GOT3 (cell line): ENCODE measurements around the gene DGKA.
"Not testable (repeated sequence)": the region's sequence is repeated elsewhere in the genome, so short reads cannot be mapped to it uniquely, and the experiment has no call there.

ENCODE experiments used
- DNase-seq: peaks from one replicate; lab custom pipeline; 2025; ENCODE audit warnings: mixed read lengths; lab: John Stamatoyannopoulos, UW

Gene DGKA

GRCh38 chr12:55930771-55931316 is at the start of gene DGKA:
Gene DGKA (plus strand): TSS chr12:55931162. CDS start chr12:55936504, 5,342 bp downstream.
- DNase-seq = no peak

DNA sequence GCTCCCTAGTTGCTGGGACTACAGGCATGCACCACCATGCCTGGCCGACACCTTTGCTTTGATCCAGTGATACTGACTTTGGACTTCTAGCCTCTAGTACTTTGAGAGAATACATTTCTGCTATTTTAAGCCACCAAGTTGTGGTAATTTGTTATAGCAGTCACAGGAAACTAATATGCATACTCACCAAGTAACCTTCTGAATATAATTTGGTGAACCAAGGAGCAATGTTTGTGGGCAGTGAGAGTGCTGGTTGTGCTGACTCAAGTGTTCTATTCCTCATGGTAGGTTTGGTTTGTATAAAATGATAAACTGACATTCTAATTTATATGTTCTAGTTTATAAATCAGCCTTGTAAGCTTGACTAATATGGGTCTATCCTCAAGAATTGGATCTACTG is 45.8 kb upstream of the DGKA start:
- DNase-seq = no peak

DNA sequence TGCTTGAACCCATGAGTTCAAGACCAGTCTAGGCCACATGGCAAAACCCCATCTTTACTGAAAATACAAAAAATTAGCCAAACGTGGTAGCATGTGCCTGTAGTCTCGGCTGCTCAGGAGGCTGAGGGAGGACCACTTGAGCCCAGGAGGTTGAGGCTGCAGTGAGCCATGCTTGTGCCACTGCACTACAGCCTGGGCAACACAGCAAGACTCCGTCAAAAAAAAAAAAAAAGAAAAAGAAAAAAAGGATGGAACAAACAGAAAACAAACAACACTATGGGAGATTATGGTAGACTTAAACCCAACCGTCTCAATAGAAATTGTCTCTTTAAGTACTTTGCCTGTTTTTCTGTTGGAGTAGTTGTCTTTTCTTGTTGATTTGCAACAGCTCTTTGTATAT is 39.7 kb upstream of the DGKA start:
- no peak for DNase-seq

DNA sequence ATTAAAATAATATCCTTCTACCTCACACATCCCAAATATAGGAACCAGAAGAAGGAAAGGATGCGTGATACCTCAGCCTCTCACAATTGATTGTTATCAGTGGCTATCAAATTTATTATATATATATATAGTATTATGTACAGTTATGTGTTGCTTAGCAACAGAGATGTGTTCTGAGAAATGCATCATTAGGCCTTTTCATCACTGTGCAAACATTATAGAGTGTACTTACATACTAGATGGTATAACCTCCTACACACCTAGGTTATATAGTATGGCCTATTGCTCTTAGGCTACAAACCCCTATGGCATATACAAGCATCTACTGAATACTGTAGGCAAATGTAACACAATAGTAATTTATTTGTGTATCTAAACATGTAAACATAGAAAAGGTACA is 37.2 kb upstream of the DGKA start:
- DNase-seq = no peak

GRCh38 chr12:55899082-55899481 is 31.9 kb upstream of the DGKA start:
- no peak for DNase-seq

DNA sequence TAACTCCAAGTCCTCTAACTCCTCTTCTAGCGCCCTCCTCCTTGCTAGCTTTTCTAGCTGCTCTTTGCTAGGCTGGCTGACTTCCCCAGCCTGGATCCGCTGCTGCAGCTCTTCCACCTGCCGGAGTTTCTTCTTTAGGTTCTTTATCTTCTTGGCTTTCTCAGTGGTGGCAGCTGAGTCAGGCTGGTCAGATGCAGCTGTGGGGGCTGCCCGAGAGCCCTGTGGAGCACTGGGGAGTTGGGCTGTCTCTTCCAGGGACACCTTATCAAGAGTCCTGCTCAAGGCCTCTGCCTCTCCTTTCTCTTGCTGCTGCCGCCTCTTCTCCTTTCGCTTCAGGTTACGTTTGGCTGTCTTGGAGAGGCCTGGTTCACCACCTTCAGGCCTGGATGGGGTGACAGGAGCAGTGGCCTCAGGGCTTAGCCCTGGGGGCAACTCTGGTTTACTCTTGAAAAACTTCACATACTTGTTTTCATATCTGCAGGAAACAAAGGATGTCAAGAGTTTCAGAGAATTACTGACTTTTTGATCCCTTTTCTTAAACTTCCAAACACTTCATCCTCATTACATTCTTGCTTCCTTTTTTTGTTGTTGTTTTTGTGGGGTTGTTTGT is 29.0 kb upstream of the DGKA start:
- DNase-seq = no peak

DNA sequence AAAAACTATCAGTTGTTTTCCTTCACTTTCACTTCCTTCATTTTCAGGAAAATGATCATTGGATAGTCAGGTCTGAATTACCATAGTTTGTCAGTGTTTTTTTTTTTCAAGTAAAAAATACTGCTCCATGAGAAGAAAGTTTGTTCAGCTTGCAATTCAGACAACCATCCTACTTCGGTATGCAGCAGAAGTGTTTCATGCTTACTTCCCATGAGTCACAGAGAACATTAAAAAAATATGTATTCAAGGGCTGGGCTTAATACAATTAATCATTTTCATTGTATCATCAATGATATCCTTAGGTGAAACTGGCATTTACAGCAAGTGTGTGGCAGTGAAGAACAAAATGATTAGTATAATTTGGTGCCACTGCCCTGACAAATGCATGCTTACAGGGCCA is 24.9 kb upstream of the DGKA start:
- no peak for DNase-seq

GRCh38 chr12:55908726-55909512 is 22.0 kb upstream of the DGKA start:
- no peak for DNase-seq

DNA sequence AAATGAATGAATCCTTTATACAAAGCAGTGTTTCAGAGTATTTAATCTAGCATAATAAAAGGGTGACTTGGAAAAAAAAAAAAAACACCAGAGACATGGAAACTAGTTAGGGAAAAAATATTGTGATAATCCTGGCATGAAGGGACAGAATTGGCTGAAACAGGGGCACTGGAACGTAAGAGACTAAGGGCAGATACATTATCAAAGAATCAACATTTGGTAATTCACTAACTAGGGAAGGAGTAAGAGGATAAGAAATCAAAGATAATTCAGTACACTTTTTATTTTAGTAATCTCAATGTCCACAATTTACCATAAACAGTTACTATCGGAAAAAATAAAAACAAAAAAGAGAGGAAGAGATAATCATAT is 21.5 kb upstream of the DGKA start:
- DNase-seq = no peak

DNA sequence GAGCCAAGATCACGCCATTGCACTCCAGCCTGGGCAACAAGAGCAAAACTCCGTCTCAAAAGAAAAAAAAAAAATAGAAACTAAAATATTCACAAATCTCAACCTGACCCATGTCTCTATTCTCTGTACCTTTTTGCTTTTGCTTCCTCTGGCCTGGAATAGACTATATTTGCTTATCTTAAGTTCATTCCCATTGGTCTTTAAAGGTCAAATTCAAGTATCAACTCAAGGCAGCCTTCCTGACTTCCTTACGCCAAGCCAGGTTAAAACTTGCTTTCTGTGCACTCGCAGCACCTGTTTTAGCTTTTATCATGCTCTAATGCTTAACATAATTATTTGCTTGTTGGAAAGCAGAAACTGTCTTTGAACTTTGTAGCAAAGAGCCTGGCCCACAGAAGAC is 18.1 kb upstream of the DGKA start:
- no peak for DNase-seq

GRCh38 chr12:55915482-55915859 is 15.5 kb upstream of the DGKA start:
- DNase-seq = no peak

DNA sequence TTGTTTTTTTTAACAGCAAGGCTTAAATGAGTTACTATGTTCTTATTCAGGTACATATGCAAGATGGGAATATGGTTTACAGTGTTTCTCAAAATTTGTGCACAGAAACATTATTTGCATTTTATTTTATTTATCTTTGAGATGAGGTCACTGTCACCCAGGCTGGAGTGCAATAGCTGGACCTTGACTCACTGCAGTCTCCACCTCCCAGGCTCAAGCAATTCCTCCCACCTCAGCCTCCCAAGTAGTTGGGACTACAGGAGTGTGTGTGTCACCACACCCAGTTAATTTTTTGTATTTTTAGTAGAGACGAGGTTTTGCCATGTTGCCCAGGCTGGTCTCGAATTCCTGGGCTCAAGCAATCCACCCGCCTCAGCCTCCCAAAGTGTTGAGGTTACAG is 11.9 kb upstream of the DGKA start:
- DNase-seq = not testable (repeated sequence)

GRCh38 chr12:55922126-55922525 is 8.8 kb upstream of the DGKA start:
- no peak for DNase-seq

GRCh38 chr12:55923648-55924047 is 7.3 kb upstream of the DGKA start:
- DNase-seq = not testable (repeated sequence)

DNA sequence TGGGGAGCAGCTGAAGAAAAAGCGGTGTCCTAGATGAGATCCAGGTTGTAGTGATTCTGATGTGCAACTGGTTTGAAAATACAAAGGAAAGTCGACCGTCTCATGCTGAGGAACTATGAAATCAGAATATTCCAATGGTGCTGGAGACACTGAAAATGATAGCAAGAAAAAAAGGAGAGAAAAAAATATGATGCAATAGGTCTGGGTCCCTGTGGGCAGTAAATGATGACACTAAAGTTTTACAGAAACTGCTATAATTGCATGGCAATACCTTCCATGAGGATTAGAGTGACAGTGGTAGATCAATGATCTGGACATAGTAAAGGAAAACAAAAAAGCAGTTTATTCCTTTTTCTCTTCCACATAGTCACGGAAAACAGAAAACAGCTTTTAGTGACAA is 5.6 kb upstream of the DGKA start:
- no peak for DNase-seq

DNA sequence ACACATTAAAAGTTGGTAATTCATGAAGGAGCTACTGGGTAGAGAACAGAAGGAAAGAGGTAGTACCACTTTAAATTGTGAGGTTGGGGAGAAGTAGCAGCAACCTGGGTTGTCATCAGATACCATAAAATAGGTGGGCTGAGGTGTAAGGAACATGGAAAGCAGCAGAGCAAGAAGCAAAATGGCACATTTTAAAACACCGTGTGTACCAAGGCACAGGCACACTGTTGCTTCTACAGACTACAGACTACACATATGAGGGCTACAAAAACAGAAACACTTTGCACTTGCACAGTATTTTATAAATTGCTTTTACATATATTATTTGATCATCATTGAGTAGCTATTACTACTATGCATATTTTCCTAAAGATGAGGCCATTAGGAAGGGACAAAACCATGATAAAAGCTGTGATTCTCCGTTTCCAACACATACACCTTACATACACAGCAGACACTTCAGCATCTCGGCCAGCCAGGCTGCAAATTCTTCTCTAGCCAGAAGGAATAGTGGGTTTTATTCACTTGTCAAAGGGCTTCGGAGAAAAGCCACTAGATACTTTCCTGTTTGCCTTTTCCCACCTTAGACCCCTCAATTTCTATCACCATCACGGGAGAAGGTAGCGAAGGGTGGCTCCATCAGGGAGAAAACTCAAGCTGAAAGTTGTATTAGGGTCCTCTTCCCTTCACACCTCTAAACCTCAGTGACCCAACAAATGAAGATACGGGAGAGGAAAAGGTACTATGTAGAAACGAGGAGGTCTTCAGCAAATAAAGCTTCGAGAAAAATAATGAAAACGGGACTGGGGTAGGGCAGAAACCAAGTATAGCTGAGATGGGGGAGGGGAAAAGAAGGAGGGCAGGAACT is 4.9 kb upstream of the DGKA start:
- DNase-seq = no peak

- peak; percentile 14 for DNase-seq
Observed at GRCh38 chr12:55926738-55927587, 4.0 kb upstream of the DGKA start.

- peak; percentile 30 for DNase-seq
Observed at GRCh38 chr12:55927588-55928502, 3.1 kb upstream of the DGKA start, which contains the start of gene PYM1. Gene PYM1 (minus strand): TSS chr12:55927894. CDS start chr12:55927761, 133 bp downstream.

DNA sequence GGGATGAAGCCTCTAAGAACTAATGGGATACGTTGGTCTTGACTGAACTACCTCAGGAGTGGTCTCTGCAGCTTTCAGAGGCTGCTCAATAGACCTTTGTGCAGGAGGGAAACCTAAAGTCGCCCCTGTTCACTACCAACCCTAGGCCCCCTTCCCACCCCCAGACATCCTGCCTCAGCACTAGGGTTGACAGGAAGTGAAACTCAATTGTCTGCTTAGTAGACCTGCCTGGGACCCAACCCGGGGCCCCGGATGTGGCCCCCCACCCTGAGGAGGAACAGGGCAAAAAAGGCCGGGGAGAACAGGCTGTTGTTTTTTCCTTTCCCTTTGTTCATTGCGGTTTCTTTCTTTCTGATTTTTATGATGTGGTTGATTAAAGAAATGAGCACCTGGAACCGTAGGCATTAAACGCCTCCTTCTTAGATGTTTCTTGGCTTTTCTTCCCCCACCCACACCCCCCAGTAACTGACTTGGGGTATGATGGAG is 1.6 kb upstream of the DGKA start:
- no peak for DNase-seq

- no peak for DNase-seq
Observed at GRCh38 chr12:55931317-55931779, 386 bp downstream of the DGKA start.
